Measurements from ENCODE around the gene CREB3L4. TPM values are rescaled to one million over a fixed set of nuclear protein-coding genes. Genes with fewer than 3 reads are reported as not detected.

CREB3L4 gene
- total RNA-seq, 1 experiment from 2014 or later = 12.3 TPM

DNA sequence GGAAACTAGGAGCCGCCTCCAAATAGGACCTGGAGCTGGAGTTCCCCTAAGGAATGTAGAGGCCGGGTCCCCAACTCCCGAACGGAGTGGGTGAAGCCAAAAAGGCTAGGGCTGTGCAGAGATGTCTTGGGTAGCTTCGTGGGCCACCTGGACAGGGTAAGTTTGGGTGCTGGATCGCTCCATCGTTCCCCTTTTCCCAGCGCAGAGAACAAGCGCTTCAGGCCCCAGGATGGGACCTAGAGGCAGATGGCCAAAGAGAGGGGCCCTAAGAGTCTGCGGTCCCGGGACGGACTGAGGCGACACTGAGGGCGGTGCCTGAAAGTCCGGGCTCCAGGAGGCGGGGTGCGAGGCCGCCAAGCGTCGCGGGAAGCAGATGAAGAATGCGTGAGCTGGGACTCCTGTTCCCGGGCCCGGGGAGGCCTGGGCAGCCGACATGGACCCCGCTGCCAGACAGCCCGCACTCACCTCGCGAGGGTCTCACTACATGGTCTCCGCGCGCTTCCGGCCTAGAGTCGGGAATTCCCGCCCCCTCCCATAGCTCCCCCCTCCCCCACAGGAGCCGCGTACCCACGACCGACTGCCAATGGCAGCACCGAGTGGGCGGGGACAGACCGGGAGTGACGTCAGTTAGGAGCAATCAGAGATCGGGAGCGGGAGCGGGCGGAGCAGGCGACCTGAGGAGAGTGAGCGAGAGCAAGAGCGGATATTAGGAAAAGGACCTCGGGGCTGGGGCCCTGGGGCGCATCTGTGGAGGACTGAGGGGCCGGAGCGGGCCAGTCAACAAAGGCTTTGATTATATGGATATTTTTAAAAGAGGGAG, 4.5 kb upstream of the CREB3L4 start, which contains the start of gene SLC39A1:
Gene SLC39A1 (minus strand): TSS at position 508 of the 820 bp plus-strand sequence. CDS start 822 bp downstream, outside the sequence.
- ChIA-PET CTCF (interaction anchor here (1.0 kb wide), 1 partner anchor 285 kb away, joined by 4 read pairs; the partner anchor contains the start of gene NPR1), POLR2A (interaction anchor here (0.6 kb wide), 1 partner anchor 182 kb away, joined by 3 read pairs; no protein-coding TSS in a partner anchor)
- in situ Hi-C loops (cut with HindIII; ENCODE audit: low pct_unique_long_range_greater_than_20kb, low sequenced_read_pairs) = loop anchor here (5.0 kb wide), 1 partner anchor 76 kb away; no protein-coding TSS in a partner anchor
- no peaks in the 10 kb centered on the region for H3K27me3 ChIP-seq (ENCODE audit: control insufficient read depth, insufficient read depth, low read length)
- H3K36me3 ChIP-seq (ENCODE audit: control insufficient read depth, insufficient read depth, low read length) = no peaks in the 10 kb centered on the region; the same call in 1 of the 2 replicates
- no peaks in the 10 kb centered on the region for H3K9me3 ChIP-seq (ENCODE audit: control insufficient read depth, insufficient read depth, low read depth, low read length)
- intact Hi-C loops (cut with micrococcal nuclease; ENCODE audit: unreplicated experiment) = no loop called here
- DNase-seq (ENCODE audit: low read depth, low spot score) (peak; percentile 95), ATAC-seq (peak; percentile 85)
- H3K4me1 ChIP-seq (ENCODE audit: control insufficient read depth, insufficient read depth, low read length) = peaks cover 26% of the 10 kb centered on the region
- H3K27ac ChIP-seq (ENCODE audit: low read length) = peak within 1 kb of the TSS; percentile 94
- H3K4me3 ChIP-seq (ENCODE audit: low read depth in 2 of 2, low read length in 2 of 2) = peak within 1 kb of the TSS; percentile 60 to 95
- no TSS peak for BruUV-seq (replicated peaks)
- TF ChIP-seq POLR2AphosphoS5 (IDR thresholded peaks at IDR 0.05; ENCODE audit: low read depth, low read length) (peak; percentile 84), TCF7L2 (IDR thresholded peaks at IDR 0.05; ENCODE audit: low read depth, low read length) (no peak), SIN3A (IDR thresholded peaks at IDR 0.05; ENCODE audit: borderline replicate concordance, insufficient read depth, low read depth, low read length) (no peak)
- TF ChIP-seq, protein P1, sequence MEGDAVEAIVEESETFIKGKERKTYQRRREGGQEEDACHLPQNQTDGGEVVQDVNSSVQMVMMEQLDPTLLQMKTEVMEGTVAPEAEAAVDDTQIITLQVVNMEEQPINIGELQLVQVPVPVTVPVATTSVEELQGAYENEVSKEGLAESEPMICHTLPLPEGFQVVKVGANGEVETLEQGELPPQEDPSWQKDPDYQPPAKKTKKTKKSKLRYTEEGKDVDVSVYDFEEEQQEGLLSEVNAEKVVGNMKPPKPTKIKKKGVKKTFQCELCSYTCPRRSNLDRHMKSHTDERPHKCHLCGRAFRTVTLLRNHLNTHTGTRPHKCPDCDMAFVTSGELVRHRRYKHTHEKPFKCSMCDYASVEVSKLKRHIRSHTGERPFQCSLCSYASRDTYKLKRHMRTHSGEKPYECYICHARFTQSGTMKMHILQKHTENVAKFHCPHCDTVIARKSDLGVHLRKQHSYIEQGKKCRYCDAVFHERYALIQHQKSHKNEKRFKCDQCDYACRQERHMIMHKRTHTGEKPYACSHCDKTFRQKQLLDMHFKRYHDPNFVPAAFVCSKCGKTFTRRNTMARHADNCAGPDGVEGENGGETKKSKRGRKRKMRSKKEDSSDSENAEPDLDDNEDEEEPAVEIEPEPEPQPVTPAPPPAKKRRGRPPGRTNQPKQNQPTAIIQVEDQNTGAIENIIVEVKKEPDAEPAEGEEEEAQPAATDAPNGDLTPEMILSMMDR (IDR thresholded peaks at IDR 0.05) = no peak
- TF ChIP-seq, protein P2, sequence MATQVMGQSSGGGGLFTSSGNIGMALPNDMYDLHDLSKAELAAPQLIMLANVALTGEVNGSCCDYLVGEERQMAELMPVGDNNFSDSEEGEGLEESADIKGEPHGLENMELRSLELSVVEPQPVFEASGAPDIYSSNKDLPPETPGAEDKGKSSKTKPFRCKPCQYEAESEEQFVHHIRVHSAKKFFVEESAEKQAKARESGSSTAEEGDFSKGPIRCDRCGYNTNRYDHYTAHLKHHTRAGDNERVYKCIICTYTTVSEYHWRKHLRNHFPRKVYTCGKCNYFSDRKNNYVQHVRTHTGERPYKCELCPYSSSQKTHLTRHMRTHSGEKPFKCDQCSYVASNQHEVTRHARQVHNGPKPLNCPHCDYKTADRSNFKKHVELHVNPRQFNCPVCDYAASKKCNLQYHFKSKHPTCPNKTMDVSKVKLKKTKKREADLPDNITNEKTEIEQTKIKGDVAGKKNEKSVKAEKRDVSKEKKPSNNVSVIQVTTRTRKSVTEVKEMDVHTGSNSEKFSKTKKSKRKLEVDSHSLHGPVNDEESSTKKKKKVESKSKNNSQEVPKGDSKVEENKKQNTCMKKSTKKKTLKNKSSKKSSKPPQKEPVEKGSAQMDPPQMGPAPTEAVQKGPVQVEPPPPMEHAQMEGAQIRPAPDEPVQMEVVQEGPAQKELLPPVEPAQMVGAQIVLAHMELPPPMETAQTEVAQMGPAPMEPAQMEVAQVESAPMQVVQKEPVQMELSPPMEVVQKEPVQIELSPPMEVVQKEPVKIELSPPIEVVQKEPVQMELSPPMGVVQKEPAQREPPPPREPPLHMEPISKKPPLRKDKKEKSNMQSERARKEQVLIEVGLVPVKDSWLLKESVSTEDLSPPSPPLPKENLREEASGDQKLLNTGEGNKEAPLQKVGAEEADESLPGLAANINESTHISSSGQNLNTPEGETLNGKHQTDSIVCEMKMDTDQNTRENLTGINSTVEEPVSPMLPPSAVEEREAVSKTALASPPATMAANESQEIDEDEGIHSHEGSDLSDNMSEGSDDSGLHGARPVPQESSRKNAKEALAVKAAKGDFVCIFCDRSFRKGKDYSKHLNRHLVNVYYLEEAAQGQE (IDR thresholded peaks at IDR 0.05; ENCODE audit: insufficient read depth in 1 of 2, low read depth in 2 of 2, low read length in 1 of 2) = no peak

- POLR2A ChIA-PET = interaction anchor here (0.7 kb wide), 1 partner anchor 146 kb away, joined by 9 read pairs; no protein-coding TSS in a partner anchor
- TSS peak; percentile 82 for BruUV-seq (replicated peaks)
- TF ChIP-seq TCF7L2 (IDR thresholded peaks at IDR 0.05; ENCODE audit: low read depth, low read length) (no peak), POLR2AphosphoS5 (IDR thresholded peaks at IDR 0.05; ENCODE audit: low read depth, low read length) (0 out of 2 replicates have a peak, but pooled peaks have one; percentile 23)
- ATAC-seq (peak; percentile 40), DNase-seq (ENCODE audit: low read depth, low spot score) (no peak)
- Histone ChIP-seq H3K27me3 (ENCODE audit: control insufficient read depth, insufficient read depth, low read length) (no peaks in the 10 kb centered on the region), H3K4me3 (ENCODE audit: low read depth in 2 of 2, low read length in 2 of 2) (peak overlapping the region; percentile 60 to 95), H3K9me3 (ENCODE audit: control insufficient read depth, insufficient read depth, low read depth, low read length) (no peaks in the 10 kb centered on the region), H3K27ac (ENCODE audit: low read length) (peak overlapping the region; percentile 94), H3K4me1 (ENCODE audit: control insufficient read depth, insufficient read depth, low read length) (peaks cover 29% of the 10 kb centered on the region), H3K36me3 (ENCODE audit: control insufficient read depth, insufficient read depth, low read length) (no peaks in the 10 kb centered on the region; the same call in 1 of the 2 replicates)
- in situ Hi-C loops (cut with HindIII; ENCODE audit: low pct_unique_long_range_greater_than_20kb, low sequenced_read_pairs) = loop anchor here (5.0 kb wide), 1 partner anchor 77 kb away; no protein-coding TSS in a partner anchor
- intact Hi-C loops (cut with micrococcal nuclease; ENCODE audit: unreplicated experiment) = no loop called here
- CTCF ChIA-PET = interaction anchor here (1.0 kb wide), 1 partner anchor 286 kb away, joined by 4 read pairs; the partner anchor contains the start of gene NPR1
Measured at GRCh38 chr1:153963850-153964331, 3.8 kb upstream of the CREB3L4 start.

Data from Panc1 (cell line).